T-helper 22 cell (primary cell): ENCODE data around the gene UBE2G2.

Experiments used
- DNase-seq: peaks from one replicate; pipeline ENCODE4 v3.0.0-alpha.2; 2020; ENCODE audit warnings: low read depth

UBE2G2 gene

DNA sequence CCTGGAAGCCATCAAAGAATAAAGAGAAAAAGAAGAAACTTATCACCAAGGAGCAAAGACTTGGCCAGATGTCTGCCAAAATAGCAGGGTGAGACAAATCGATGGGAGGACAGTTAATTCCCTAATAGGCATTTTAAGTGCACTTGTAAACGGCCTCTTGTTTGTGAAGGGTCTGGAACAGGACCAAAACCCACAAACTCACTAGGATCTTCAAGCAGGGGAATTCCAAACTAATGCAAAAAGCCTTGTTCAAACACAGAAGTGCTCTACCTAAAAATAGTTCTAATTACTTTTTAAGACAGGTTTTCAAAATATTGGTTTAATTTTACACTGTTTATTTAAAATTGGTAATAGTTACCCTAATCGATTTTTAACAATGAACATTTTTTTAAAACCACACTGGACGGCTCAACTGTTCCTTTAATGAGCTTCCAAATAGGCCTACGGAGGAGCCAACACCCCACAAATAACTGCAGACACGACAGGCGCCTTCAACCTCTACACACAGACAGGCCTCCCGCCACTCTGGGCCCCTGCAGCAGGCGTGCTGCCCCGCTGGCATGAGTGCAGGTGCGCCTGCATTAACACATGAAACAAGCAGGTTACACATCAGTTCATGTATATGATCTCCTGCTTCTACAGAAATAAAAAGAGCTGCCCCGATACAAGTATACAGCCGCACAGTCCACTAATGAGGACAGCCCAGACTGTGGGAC, 15.8 kb downstream of the UBE2G2 start:
- DNase-seq = no peak

DNA sequence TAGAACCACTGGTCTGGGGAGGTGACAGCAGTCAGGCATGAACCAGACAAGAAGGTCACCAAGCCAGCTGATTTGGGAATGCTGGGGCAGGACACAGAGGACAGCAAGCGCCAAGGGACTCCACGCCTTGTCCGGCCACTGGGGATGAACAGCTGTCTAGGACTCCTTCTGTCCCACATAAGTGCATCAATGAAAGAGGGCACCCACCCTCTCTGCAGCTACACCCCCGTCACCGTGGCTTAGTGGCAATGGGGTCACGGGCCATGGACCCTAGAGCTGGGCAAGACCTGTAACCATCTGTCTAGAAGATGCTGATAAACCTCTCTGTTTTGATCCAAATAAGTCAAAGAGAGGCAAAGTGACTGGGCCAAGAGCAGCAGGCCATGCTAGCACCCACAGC, 16.8 kb downstream of the UBE2G2 start:
- DNase-seq = no peak

DNA sequence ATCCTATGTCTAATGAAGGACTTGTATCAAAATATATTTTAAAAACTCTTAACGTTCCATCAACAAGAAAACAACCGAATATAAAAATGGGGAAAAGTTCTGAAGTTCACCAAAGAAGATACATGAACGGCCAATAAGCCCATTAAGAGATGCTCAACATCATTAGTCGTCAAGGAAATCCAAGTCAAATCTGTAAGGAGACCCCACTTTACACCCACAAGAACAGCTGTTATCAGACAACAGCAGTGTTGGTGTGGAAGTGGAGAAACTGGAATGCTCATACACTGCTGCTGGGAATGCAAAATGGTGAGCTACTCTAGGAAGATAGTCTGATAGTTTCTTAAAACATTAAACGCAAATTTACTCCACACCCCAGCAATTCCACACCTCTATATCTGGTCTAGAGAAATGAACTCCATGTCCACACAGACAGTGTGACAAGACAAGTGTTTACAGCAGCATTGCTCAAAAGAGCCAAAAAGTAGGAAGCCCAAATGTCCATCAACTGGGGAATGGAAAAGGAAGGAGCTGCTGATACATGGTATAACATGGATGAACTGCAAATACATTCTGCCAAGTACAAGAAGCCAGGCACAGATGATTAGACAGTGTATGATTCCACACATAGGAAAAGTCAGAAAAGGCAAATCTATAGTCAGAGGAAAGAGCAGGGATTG, 18.5 kb downstream of the UBE2G2 start:
- DNase-seq = no peak

DNA sequence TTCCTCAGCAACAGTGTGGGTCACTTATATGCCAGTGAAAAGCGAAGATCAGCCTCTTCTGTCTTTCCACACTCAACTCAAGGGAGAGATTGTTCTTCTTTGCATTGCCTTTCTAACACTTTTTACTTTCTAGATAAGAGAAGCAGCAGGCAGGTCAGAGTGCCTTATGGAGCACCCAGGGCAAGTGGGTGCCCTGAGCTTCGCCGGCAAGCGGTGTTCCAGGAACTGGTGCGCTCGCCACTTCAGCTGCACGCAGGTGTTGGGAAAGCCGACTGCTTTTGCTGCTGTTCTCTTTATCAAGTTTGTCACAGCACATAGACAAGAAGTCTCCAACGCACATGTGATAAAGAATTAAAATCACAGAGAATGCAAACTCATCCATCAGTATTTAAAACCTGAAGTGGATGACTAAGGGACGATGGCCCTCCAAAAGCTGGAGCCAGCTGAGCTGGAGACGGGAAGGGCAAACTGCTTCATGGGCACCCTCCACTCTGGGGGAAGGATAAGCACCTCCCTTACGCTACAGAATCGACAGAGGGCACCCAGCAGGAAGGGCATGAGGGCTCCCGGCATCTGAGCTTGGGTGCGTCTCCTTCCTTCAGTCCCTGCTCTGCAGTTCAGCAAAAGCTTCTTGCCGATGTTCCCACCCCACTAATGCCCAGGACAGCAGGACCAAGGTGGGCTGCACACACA, 20.7 kb downstream of the UBE2G2 start:
- no peak for DNase-seq

DNA sequence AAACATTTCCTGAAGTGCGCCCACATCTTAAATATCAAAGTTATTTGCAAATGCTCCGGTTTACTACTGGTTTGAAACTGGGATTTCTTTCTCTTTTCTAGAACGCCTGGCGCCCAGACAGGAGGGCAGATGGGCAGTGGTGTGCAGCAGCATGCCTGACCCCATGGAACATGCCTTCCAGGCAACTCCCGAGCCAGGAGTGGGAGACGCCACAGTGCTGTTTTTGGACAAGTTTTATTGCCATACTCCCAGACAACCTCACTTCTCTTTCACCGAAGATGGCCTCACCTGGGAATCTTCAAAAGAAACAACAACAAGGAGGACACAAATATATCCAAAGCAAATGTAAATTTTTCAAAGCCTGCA, 21.5 kb downstream of the UBE2G2 start:
- no peak for DNase-seq

DNA sequence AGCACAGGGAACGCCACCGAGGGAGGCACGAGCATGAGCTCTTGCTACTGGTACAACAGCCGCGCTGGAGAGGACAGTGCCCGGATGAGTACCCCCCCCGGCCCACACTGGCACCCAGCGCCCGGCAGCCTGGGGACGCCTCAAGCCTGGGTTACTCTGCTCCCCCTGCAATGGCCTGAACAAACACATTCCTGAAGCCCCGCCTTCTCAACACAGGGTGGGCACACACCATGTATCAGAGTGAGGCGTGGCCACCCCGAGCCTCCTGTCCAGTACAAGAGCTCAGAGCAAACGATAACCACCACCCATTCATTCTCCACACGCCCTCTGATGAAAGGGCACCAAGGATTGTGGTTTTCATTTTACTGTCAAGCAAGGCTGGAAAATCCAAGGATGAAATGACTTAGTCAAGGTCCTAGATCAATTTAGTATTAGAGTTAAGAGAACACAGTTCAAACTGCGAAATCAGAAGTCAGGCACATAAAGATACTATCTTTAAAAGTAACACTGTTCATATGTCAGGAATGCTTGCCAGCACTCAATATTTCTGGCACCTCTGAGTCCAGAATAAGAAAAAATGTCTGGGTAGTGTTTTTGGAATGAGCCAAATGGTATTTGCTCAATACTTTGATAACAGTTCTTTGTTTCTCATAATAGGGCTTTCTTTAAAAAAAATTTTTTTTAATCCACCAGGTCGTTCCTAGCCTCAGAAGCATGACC, 22.0 kb downstream of the UBE2G2 start:
- no peak for DNase-seq

DNA sequence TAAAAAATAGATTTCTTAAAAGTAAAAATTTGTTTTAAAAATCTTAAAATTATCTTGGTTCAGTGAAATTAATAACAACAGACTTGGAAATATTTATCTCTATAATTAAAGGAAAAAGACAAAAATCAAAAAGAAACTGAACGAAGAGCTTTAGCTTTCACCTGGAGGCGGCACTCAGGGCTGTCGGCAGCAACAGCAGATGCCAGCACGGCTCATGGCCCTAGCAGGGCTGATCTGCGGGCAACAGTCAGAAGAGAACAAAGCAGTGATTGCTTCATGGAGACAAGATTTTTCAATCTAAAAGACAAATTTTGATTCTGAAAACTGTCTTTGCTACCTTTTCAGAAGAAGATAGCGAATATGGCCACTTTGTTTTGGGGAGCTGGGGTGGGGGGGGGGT, 22.6 kb downstream of the UBE2G2 start:
- no peak for DNase-seq

DNA sequence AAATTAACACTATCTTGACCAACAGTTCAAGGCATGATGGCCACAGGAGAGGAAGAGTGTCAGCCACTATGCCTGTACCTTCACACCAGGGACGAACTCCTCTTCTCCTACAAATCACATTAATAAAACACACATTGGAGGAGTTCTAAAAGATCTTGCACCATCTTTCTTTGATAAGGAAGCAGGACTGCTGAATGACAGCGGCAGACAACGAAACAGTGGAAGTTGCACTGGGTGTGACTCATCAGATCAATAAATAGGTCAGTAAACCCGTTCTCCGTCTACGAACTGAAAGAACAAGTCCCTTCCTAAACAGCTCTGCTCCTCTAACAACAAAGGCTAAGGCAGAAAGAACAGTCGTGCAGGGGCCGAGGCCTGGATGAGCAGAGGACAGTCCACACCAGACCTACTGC, 23.1 kb downstream of the UBE2G2 start:
- no peak for DNase-seq

DNA sequence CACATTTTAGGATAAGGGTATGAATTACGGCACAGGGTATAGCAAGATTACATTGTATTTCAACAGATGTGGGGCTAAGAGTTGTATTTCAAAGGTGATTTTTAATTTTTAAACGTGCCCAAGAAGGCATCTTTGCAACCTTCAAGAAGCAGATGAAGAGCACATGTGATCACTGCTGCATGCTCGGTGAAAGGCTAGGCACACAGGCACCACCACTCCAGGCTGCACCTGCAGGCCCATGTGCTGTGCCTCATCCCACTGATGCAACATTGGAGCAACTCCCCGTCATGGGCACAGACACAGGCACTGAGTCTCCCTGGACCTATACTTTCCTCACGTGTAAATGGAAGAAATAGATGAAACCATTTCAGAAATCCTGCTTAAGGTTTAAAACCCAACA, 23.5 kb downstream of the UBE2G2 start:
- no peak for DNase-seq

DNA sequence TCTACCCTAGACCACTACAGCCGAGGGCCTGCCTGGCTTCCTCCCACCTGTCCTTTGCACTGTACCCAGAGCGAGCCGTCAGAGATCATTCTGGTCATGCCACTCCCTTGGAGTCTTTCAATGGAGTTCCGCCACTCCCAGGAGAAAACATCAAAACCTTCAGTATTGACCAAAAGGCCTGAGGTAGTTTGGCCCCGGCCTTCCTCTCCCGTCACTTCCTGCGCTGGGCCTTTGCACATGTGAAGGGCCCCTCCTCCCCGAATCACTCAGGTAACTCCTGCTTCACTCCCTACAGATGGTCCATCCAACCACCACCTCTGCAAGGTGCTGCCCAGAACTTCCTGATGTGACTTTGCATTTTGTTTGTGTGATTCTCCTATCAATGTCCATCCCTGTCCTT, 26.6 kb downstream of the UBE2G2 start:
- DNase-seq = no peak

DNA sequence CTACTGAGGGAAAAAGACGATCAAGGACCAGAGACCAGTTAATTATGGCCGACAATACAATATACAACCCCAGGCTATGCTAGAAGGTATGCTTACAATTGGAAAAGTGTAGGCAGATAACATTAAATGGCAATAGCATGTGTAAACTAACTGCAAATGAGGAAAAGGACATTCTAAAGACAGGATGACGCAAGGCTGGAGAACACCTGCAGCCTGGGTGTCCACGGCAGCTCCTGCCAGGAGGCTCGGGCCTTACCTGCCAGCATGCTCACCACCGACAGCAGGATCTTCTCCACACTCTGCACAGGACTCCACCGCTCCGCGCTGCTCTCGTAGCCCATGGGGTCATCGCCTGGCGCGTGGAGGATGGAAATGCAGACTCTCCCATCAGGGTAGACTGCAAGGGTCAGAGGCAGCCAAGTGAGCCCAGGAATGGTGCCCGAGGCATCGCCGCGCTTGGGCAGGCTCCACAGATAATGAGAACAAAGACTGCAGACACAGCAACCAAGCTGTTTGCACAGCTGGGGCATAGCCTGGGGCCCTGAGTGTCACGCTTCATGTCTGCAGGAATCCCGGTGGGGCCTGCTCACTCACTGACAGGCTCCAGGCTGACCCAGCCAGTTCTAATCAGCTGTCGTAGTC, 28.2 kb downstream of the UBE2G2 start:
- no peak for DNase-seq

DNA sequence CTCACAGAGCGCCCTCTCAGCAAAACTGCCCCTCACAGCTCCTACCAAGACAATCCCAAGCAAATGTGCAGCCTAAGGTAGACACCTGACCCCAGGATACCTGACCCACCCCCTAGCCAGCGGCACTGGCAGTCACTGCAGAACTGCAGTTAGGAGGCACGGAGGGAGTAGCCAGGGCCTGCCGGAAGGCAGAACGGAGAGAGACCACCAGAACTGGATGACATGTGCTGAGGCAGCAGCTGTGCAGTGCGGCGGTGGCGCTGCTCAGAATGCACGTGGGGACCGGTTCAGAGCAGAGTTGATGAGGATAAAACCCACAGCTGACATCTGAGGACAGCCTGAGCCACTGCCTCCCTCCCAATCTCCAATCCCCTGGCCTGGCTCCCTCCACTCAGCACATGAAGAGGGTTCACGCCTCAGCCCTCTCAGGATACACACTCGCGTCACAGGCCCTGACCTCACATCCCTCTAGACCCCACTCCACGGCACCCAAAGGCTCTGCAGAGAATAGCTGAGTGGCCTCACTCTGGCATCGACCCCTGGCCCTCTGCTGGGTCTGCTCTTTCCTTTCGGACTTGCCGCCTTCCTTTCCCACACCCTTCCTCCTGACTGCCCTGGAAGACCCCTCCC, 29.6 kb downstream of the UBE2G2 start:
- no peak for DNase-seq

DNA sequence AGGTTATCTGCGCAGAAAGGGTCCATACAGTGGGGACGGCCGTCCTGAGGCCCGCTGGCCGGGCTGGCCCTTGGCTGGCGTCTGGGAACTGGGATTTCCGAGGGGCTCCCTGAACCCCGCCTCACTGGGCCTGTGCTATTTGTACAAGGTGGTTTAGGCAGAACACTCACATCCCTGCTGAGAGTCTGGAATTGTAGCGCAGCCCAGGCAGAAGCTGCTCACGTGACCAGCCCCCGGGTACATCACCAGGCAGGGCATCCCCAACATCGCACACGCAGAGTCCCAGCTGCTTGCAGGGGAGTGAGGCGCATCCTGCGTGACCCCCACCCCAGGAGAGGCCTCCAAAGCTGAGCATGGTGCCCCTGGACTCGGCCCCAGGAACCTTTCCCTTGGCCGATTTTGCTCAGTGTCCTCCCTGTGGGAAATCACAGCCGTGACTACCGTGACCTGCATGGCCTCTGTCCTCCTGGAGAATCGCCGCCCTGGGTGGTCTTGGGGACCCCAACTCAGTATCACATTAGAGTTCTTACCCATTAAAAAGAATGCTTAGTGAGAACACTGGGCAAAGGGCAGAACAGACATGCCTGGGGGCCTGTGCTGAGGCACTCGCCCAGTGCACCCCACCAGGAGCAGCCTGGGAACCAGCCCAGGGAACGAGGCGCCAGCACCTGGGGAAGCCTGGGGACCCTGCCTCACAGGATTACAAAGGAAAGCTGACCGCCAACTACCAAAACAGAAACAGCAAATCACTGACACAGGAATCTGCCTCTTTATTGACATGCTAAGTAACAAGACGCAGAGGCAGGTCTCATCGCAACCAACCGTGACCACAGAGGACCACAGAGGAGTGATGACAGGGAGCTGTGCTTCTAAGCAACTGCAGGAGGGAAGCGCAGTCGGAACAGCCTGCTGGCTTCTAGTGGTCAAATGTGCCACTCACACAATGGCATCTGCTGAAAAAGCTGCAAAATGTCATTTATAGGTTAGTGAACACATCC, 33.5 kb downstream of the UBE2G2 start:
- DNase-seq = no peak

DNA sequence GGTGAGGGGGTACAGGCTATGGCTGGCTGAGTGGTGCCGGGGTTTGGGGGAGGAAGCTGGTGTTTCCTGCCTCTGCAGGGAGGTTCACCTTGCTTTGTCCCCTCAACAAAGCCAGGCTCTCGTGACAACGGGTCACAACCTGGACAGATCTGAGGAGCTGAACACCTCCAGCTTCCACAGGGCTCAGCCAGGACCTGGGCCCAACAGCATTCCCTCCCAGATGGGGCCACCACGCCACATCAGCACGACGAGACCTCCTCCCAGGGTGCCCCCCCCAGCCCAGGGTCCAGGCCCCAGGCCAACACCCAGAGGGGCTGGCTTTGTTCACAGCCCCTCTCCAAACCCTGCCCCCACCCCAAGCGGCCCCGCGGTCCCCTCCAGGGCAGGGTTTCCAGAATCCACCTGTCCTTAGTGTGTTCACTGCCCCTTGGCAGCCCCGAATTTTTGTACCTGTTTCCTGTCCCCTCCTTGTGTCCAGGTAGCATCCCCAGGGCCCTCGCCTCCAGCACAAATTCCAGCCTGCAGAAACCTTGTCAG, 34.7 kb downstream of the UBE2G2 start:
- DNase-seq = no peak

DNA sequence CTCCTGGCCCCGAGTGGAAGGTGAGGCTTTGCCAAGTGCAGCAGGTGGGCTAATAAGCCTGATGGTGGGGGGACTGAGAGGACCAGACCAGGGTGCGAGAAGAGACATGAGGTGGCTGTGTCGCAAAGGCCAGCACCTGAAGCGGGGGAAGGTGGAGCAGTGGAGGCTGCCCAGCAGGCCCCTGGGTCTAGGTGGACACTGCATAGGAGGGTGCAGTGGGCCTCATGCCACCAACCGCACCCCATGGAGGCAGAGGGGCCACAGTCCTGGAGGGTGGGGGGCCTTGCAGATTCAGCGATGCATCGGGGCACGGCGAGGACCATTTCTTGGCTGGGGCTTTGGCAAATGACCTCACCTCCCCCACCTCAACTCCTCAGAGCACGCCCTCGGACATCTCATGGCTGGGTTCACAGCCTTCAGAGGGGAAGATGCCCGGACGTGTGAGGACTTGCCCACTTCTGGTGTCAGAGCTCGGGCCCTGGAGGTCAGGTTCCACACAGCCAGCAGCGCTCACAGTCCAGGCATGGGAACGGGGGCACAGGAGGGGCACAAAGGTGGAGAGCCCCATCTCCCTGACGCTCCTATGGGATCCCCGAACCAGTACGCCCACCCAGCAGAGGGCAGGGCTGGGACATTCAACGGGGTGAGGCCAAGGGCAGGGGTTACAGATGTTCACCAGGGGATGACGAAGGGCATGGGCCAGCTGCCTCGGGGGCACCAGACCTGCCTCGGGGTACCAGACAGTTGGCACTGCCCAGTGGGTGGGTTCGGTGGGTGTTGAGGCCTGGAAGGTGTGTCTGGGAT, 35.4 kb downstream of the UBE2G2 start:
- no peak for DNase-seq

DNA sequence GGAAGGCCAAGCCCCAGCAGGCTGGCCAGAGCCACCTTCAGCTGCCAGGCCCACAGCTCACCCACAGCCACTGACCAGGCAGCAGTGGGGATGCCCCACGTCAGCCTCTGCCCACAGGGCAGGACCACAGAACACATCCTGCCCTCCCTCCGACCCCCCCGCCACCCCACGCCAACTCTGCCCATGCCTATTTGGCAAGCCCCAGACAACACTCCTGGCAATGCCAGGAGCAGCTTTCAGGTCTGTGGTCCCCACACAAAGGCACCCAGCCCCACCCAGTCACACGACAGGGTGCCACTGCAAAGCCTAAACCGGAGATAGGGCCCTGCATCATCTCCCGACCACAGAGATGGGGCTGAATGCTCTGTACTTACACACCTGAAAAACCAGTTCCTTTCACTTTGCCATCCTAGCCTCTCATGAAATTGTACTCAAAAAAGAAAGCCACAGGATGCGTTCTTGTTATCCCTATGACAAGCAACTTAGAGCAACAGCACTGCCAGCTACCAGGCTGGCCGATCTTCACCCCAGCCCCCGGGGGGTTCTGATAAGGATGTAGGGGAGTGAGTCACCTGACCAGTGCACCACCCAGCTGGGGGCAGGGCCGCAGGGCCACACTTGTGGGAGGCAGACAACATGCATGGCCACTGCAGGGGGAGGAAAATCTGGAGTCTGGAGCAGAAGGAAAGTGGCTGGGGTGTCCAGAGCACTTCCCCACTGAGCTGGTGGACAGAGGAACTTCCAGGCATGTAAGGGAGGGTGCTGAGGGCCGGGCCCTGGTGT, 36.2 kb downstream of the UBE2G2 start:
- peak; percentile 15 for DNase-seq

DNA sequence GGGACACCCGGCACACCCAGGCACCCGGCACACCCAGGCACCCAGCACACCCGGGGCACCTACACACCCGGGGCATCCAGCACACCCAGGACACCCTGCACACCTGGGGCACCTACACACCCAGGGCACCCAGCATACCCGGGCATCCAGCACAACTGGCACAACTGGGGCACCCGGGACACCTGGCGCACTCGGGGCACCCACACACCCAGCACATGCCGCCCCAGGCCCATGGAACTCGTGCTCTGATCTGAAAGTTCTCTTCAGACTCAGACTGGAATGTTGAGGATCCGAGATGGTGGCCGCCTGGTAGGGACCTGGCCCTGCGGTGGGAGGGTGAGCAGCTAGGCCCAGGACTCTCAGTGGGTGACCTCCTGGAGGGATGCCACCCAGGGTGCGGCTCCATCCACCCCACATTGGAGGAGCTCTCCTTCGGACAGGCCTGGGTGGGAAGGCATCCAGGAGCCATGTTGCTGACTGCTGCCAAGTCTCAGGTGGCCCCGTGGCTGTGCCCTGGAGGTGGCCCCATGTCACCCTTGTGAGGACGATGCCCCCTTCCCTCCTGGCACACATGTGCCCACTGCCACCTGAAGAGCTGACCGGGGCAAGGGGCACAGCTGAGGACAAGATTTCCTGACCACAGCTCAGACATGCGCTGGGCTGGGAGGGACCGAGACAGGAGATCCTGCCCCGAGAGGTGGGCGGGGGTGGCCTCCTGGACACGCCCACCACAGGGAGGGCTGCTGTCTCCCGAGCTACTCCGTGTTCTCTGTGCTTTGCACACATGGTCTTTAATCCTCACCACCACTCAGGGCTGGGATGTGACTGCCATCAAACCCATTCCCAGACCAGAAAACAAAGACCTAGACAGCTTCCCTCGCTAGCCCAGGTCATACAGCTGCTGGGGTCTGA, 37.0 kb downstream of the UBE2G2 start:
- no peak for DNase-seq
